Uterus (tissue), 4 donors: Measurements from ENCODE around the gene TCHH. TPM values are rescaled to one million over a fixed set of nuclear protein-coding genes. Genes with fewer than 3 reads are reported as not detected.

ENCODE experiments used
- DNase-seq, 2 donors: peaks; one replicate each; pipeline ENCODE4 v3.0.0-alpha.2; 2019 to 2020
- H3K27ac ChIP-seq, 2 donors: fragments of 200-600 bp; sonication (generic); 1 replicate in 1 of 2; 2 replicates in 1 of 2; pipeline ENCODE4 v1.5.1; 2016 to 2018
- H3K27me3 ChIP-seq, 2 donors: fragments of 200-600 bp; sonication (generic); one replicate each; pipeline ENCODE4 v1.5.1; 2018 to 2019; ENCODE audit warnings: control low read depth in 1 of 2
- H3K36me3 ChIP-seq, 2 donors: fragments of 200-600 bp; sonication (generic); one replicate each; pipeline ENCODE4 v1.5.1; 2019; ENCODE audit warnings: control low read depth in 1 of 2
- H3K4me1 ChIP-seq, 2 donors: fragments of 200-600 bp; sonication (generic); one replicate each; pipeline ENCODE4 v1.5.1; 2018 to 2019; ENCODE audit warnings: control low read depth in 1 of 2
- H3K4me3 ChIP-seq, 2 donors: fragments of 200-600 bp; sonication (generic); 1 replicate in 1 of 2; 2 replicates in 1 of 2; pipeline ENCODE4 v1.5.1; 2018 to 2019; ENCODE audit warnings: mild to moderate bottlenecking in 1 of 2
- H3K9me3 ChIP-seq, 2 donors: fragments of 200-600 bp; sonication (generic); one replicate each; pipeline ENCODE4 v1.5.1; 2019; ENCODE audit warnings: control low read depth in 1 of 2
- CTCF ChIP-seq, 4 experiments: fragments of 200-600 bp in 2 of 4; fragments of 450-650 bp in 2 of 4; sonication (generic) in 2 of 4; IDR thresholded peaks; one replicate each; pipeline ENCODE4 v1.5.1; 2016 to 2019; ENCODE audit warnings: antibody characterized with exemption in 4 of 4, mild to moderate bottlenecking in 2 of 4, moderate library complexity in 1 of 4
- POLR2A ChIP-seq, 2 donors: fragments of 450-650 bp; IDR thresholded peaks; one replicate each; pipeline ENCODE4 v1.6.1; 2016; ENCODE audit warnings: antibody characterized with exemption in 2 of 2, mild to moderate bottlenecking in 1 of 2, moderate library complexity in 1 of 2
- intact Hi-C: fragments of 100-400 bp; cut with DNase I; formaldehyde crosslinking; loops from one replicate; pipeline ENCODE4 v1.15.1; 2023; ENCODE audit warnings: low total_unique reads
- total RNA-seq, 4 donors: library from RNA; depleted of rRNA in 3 of 4; stranded (reverse); fragments of >200 nt in 3 of 4; gene quantifications; one replicate each; pipeline versions ENCODE4 v1.1.0 to v1.2.4, GENCODE V29; 2014 to 2023
- donor health status: DM: yes; HTN: yes; CAD: no.

Gene TCHH
- total RNA-seq, 4 donors from 2014 or later, result not detected

- TF ChIP-seq POLR2A (IDR thresholded peaks at IDR 0.05), result no peak
- TF ChIP-seq CTCF (IDR thresholded peaks at IDR 0.05), result no peak
- Histone ChIP-seq H3K27ac (no peak overlapping the region), H3K4me1 (peaks cover 0 to 29% of the 10 kb centered on the region in 2 donors), H3K4me3 (no peak overlapping the region), H3K9me3 (peaks cover 0 to 4% of the 10 kb centered on the region in 2 donors), H3K27me3 (peaks cover 0 to 67% of the 10 kb centered on the region in 2 donors), H3K36me3 (no peaks in the 10 kb centered on the region)
- intact Hi-C loops, result no loop called here
- DNase-seq, result no peak
Observed at GRCh38 chr1:152109231-152109997, 5.8 kb downstream of the TCHH start.

GRCh38 chr1:152108882-152109222 lies 6.4 kb downstream of the TCHH start:
- Histone ChIP-seq H3K36me3 (no peaks in the 10 kb centered on the region), H3K4me3 (no peak overlapping the region), H3K4me1 (peaks cover 0 to 29% of the 10 kb centered on the region in 2 donors), H3K27me3 (peaks cover 0 to 63% of the 10 kb centered on the region in 2 donors), H3K27ac (no peak overlapping the region), H3K9me3 (peaks cover 0 to 4% of the 10 kb centered on the region in 2 donors)
- DNase-seq, result no peak
- TF ChIP-seq CTCF (IDR thresholded peaks at IDR 0.05), result no peak
- TF ChIP-seq POLR2A (IDR thresholded peaks at IDR 0.05), result no peak
- intact Hi-C loops, result no loop called here

- H3K4me1 ChIP-seq, result peaks cover 0 to 29% of the 10 kb centered on the region in 2 donors
- peaks cover 0 to 4% of the 10 kb centered on the region in 2 donors for H3K9me3 ChIP-seq
- H3K36me3 ChIP-seq, result no peaks in the 10 kb centered on the region
- intact Hi-C loops, result no loop called here
- no peak overlapping the region for H3K27ac ChIP-seq
- peaks cover 0 to 57% of the 10 kb centered on the region in 2 donors for H3K27me3 ChIP-seq
- no peak for DNase-seq
- no peak overlapping the region for H3K4me3 ChIP-seq
- TF ChIP-seq POLR2A (IDR thresholded peaks at IDR 0.05), result no peak
- no peak for TF ChIP-seq CTCF (IDR thresholded peaks at IDR 0.05)
Observed at GRCh38 chr1:152107984-152108881, 7.0 kb downstream of the TCHH start.

- TF ChIP-seq POLR2A (IDR thresholded peaks at IDR 0.05), result no peak
- no peak for TF ChIP-seq CTCF (IDR thresholded peaks at IDR 0.05)
- H3K4me3 ChIP-seq, result no peak overlapping the region
- peaks cover 0 to 4% of the 10 kb centered on the region in 2 donors for H3K9me3 ChIP-seq
- intact Hi-C loops, result no loop called here
- H3K36me3 ChIP-seq, result no peaks in the 10 kb centered on the region
- DNase-seq, result no peak
- H3K4me1 ChIP-seq, result peaks cover 0 to 26% of the 10 kb centered on the region in 2 donors
- peaks cover 0 to 48% of the 10 kb centered on the region in 2 donors for H3K27me3 ChIP-seq
- no peak overlapping the region for H3K27ac ChIP-seq
Observed at GRCh38 chr1:152107031-152107983, 7.9 kb downstream of the TCHH start.
